ENCODE data around the gene ALDH18A1. TPM values are rescaled to one million over a fixed set of nuclear protein-coding genes. Genes with fewer than 3 reads are reported as not detected.
A peak's percentile ranks its signal among the peaks of the same experiment; 100 is the strongest.
"Not testable (repeated sequence)": the region's sequence is repeated elsewhere in the genome, so short reads cannot be mapped to it uniquely, and the experiment has no call there.

The ALDH18A1 gene
- total RNA-seq, 4 donors from 2014 or later = 66.6 to 134 (median 96.5) TPM

GRCh38 chr10:95683966-95684365, 27.5 kb upstream of the ALDH18A1 start:
- no peak overlapping the region for H3K4me3 ChIP-seq (replicated peaks in 1 of 3)
- H3K27me3 ChIP-seq = no peaks in the 10 kb centered on the region
- H3K4me1 ChIP-seq = no peaks in the 10 kb centered on the region
- intact Hi-C loops (cut with DNase I) = no loop called here
- H3K36me3 ChIP-seq = peaks cover 54 to 70% of the 10 kb centered on the region in 2 donors
- H3K27ac ChIP-seq = no peak overlapping the region
- no peak for DNase-seq
- no peaks in the 10 kb centered on the region for H3K9me3 ChIP-seq
- TF ChIP-seq CTCF (IDR thresholded peaks at IDR 0.05) = no peak
- no peak for TF ChIP-seq POLR2A (IDR thresholded peaks at IDR 0.05)

GRCh38 chr10:95675403-95676116, 19.0 kb upstream of the ALDH18A1 start:
- TF ChIP-seq POLR2A (IDR thresholded peaks at IDR 0.05) (no peak), CTCF (IDR thresholded peaks at IDR 0.05) (no peak)
- 53% methylated on average over 1 of the region's 1 CpG for WGBS, 2 donors
- DNase-seq = no peak
- intact Hi-C loops (cut with DNase I) = no loop called here
- H3K27ac ChIP-seq = peak overlapping the region in 2 of 3 donors; percentile 43 to 79
- H3K36me3 ChIP-seq = peaks cover 13 to 15% of the 10 kb centered on the region in 2 donors
- no peaks in the 10 kb centered on the region for H3K9me3 ChIP-seq
- no peak overlapping the region for H3K4me3 ChIP-seq (replicated peaks in 1 of 3)
- no peaks in the 10 kb centered on the region for H3K27me3 ChIP-seq
- H3K4me1 ChIP-seq = no peaks in the 10 kb centered on the region

- TF ChIP-seq CTCF (IDR thresholded peaks at IDR 0.05) = no peak
- TF ChIP-seq POLR2A (IDR thresholded peaks at IDR 0.05) = no peak
- 95 to 96% methylated on average over 1 of the region's 1 CpG for WGBS, 2 donors
- peaks cover 5 to 9% of the 10 kb centered on the region in 2 donors for H3K36me3 ChIP-seq
These were observed 18.1 kb upstream of the ALDH18A1 start for GRCh38 chr10:95674643-95675042.

GRCh38 chr10:95672641-95673040, 16.1 kb upstream of the ALDH18A1 start:
- H3K36me3 ChIP-seq; H3K27me3 ChIP-seq; DNase-seq; H3K9me3 ChIP-seq; intact Hi-C loops (cut with DNase I); H3K4me3 ChIP-seq (replicated peaks in 1 of 3); H3K4me1 ChIP-seq; H3K27ac ChIP-seq: not testable (repeated sequence)
- 95 to 97% methylated on average over 7 of the region's 7 CpGs for WGBS, 2 donors

More at GRCh38 chr10:95674643-95675042, 18.1 kb upstream of the ALDH18A1 start:
- intact Hi-C loops (cut with DNase I) = no loop called here
- Histone ChIP-seq H3K4me3 (replicated peaks in 1 of 3) (no peak overlapping the region), H3K27ac (no peak overlapping the region), H3K4me1 (no peaks in the 10 kb centered on the region), H3K9me3 (no peaks in the 10 kb centered on the region), H3K27me3 (no peaks in the 10 kb centered on the region)
- no peak for DNase-seq

GRCh38 chr10:95664543-95664942, 8.0 kb upstream of the ALDH18A1 start:
- Histone ChIP-seq H3K36me3 (no peaks in the 10 kb centered on the region), H3K27ac (peak overlapping the region; percentile 75 to 94 (median 87)), H3K4me1 (peaks cover 36 to 46% of the 10 kb centered on the region in 2 donors), H3K27me3 (no peaks in the 10 kb centered on the region), H3K9me3 (no peaks in the 10 kb centered on the region), H3K4me3 (replicated peaks in 1 of 3) (no peak overlapping the region)
- DNase-seq = no peak
- intact Hi-C loops (cut with DNase I) = no loop called here
- TF ChIP-seq CTCF (IDR thresholded peaks at IDR 0.05) (no peak), POLR2A (IDR thresholded peaks at IDR 0.05) (no peak)

Measured in thyroid gland (tissue), 4 donors.